ENCODE results near the gene FOSB.
A peak's percentile ranks its signal among the peaks of the same experiment; 100 is the strongest.

Gene FOSB

GRCh38 chr19:45442778-45443461 is 24.9 kb upstream of the FOSB start:
- peak; percentile 92 for DNase-seq

- peak; percentile 52 for DNase-seq
These were observed 24.1 kb upstream of the FOSB start for GRCh38 chr19:45443462-45444317.

- peak; percentile 88 for DNase-seq
These were observed 23.3 kb upstream of the FOSB start for GRCh38 chr19:45444318-45445041.

GRCh38 chr19:45445139-45445538 is 22.7 kb upstream of the FOSB start:
- DNase-seq, result no peak

- peak; percentile 76 for DNase-seq
These were observed 21.5 kb upstream of the FOSB start for GRCh38 chr19:45446295-45446694.

- no peak for DNase-seq
These were observed 20.9 kb upstream of the FOSB start for GRCh38 chr19:45446944-45447343.

- no peak for DNase-seq
These were observed 19.4 kb upstream of the FOSB start for GRCh38 chr19:45448425-45448756.

- no peak for DNase-seq
These were observed 18.9 kb upstream of the FOSB start for GRCh38 chr19:45448887-45449299.

- no peak for DNase-seq
These were observed 17.8 kb upstream of the FOSB start for GRCh38 chr19:45450012-45450333.

- DNase-seq, result peak; percentile 67
These were observed 16.5 kb upstream of the FOSB start for GRCh38 chr19:45451131-45451849.

- no peak for DNase-seq
These were observed 15.9 kb upstream of the FOSB start for GRCh38 chr19:45451850-45452387.

GRCh38 chr19:45455707-45456499 is 11.9 kb upstream of the FOSB start:
- DNase-seq, result peak; percentile 79

GRCh38 chr19:45456500-45456815 is 11.3 kb upstream of the FOSB start:
- DNase-seq, result no peak

- DNase-seq, result no peak
These were observed 10.0 kb upstream of the FOSB start for GRCh38 chr19:45457776-45458175.

- no peak for DNase-seq
These were observed 6.9 kb upstream of the FOSB start for GRCh38 chr19:45460807-45461347.

GRCh38 chr19:45462174-45462573 is 5.6 kb upstream of the FOSB start:
- no peak for DNase-seq

GRCh38 chr19:45463241-45463640 is 4.6 kb upstream of the FOSB start:
- no peak for DNase-seq

GRCh38 chr19:45464274-45464673 is 3.5 kb upstream of the FOSB start:
- DNase-seq, result no peak

GRCh38 chr19:45464852-45465441 is 2.8 kb upstream of the FOSB start:
- DNase-seq, result no peak

- DNase-seq, result no peak
These were observed 711 bp upstream of the FOSB start for GRCh38 chr19:45467115-45467455.

GRCh38 chr19:45468159-45468651 is 409 bp downstream of the FOSB start:
- peak; percentile 43 for DNase-seq

GRCh38 chr19:45468803-45469131 is 971 bp downstream of the FOSB start:
- DNase-seq, result peak; percentile 69
